Coronary artery (tissue), 2 donors: ENCODE results near the gene OLA1.

Experiments
- DNase-seq: peaks from one replicate; pipeline ENCODE4 v3.0.0-alpha.2; 2017; ENCODE audit warnings: low spot score
- H3K27ac ChIP-seq, 2 donors: fragments of 200-600 bp; sonication (generic); one replicate each; pipeline ENCODE4 v1.5.1; 2016 to 2019
- H3K4me3 ChIP-seq: fragments of 200-600 bp; sonication (generic); 2 replicates; pipeline ENCODE4 v1.5.1; 2016; ENCODE audit warnings: mild to moderate bottlenecking, moderate library complexity
- TF ChIP-seq, protein P1 (sequence below): fragments of 200-600 bp; sonication (generic); IDR thresholded peaks from one replicate; pipeline ENCODE4 v1.5.1; 2019; ENCODE audit warnings: antibody characterized with exemption

The OLA1 gene

DNA sequence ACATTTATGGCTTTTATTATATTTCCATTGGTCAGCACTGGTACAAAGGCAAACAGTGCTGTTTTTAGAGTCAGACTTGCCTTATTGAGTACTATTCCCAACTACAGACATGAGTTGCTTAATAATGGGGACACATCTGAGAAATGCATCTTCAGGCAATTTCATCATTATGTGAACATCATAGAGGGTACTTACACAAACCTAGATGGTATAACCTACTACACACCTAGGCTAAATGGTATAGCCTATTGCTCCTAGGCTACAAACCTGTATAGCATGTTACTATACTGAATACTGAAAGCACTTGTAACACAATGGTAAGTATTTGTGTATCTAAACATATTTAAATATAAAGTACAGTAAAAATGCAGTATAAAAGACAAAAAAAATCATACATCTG, 36.4 kb downstream of the OLA1 start:
- DNase-seq, result no peak
- TF ChIP-seq, protein P1, sequence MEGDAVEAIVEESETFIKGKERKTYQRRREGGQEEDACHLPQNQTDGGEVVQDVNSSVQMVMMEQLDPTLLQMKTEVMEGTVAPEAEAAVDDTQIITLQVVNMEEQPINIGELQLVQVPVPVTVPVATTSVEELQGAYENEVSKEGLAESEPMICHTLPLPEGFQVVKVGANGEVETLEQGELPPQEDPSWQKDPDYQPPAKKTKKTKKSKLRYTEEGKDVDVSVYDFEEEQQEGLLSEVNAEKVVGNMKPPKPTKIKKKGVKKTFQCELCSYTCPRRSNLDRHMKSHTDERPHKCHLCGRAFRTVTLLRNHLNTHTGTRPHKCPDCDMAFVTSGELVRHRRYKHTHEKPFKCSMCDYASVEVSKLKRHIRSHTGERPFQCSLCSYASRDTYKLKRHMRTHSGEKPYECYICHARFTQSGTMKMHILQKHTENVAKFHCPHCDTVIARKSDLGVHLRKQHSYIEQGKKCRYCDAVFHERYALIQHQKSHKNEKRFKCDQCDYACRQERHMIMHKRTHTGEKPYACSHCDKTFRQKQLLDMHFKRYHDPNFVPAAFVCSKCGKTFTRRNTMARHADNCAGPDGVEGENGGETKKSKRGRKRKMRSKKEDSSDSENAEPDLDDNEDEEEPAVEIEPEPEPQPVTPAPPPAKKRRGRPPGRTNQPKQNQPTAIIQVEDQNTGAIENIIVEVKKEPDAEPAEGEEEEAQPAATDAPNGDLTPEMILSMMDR, result no peak
- Histone ChIP-seq H3K4me3 (no peak overlapping the region), H3K27ac (no peak overlapping the region)

DNA sequence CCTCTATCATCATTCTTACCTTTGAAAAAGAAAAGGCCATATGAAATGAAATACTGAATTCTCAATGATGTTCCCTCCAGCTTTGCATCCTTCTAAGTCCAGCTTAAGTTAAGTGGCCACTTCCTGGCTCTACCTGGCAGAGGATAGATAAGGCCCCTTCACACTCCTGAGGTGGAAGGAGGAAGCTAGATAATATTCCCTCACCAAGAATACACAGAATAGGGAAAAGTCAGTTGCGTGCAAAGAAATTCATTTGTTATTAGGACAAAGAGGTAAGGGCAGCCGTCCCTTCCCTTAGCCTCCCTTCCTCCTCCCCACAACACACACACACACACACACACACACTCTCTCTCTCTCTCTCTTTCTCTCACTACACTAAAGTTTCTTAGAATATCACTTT, 37.5 kb downstream of the OLA1 start:
- TF ChIP-seq, protein P1, result no peak
- Histone ChIP-seq H3K27ac (no peak overlapping the region), H3K4me3 (no peak overlapping the region)
- no peak for DNase-seq

DNA sequence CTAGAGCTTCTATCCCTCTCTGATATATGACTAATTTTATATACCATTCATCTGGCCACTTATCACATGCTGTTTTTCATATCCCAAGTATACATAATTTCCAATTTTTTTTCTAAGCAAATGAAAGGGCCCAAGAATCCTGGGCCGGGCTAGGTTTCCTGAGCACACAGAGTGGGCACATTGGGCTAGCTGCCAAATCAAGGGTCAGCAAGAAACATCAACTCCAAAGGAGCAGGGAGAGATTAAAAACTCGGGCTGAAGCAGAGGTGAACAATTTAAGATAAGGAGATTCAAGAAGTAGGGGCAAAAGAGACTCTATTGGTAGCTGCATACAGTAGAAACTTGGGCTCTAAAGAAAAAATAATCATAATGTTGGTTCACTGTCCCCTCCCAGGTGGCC, 39.0 kb downstream of the OLA1 start:
- no peak overlapping the region for H3K27ac ChIP-seq
- H3K4me3 ChIP-seq, result no peak overlapping the region
- TF ChIP-seq, protein P1, result no peak
- DNase-seq, result no peak

DNA sequence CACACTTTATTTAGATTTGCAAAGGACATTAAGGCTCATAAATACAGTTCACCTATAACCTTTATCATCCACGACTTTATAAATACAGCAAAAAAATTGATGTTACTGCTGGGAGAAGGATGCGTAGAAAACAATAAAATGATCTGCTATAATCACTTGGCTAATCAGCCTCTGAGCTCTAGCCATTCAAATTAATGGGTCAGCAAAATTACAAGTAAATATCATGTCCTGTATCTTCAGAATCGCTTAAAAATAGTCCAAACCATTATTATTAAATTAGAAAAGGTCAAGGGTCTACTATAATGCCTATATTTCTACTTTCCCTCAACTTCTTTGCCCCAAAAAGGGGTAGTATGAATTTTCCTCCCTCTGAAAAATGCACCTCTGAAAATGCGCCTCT, 40.3 kb downstream of the OLA1 start:
- Histone ChIP-seq H3K4me3 (no peak overlapping the region), H3K27ac (no peak overlapping the region)
- TF ChIP-seq, protein P1, result no peak
- DNase-seq, result no peak

DNA sequence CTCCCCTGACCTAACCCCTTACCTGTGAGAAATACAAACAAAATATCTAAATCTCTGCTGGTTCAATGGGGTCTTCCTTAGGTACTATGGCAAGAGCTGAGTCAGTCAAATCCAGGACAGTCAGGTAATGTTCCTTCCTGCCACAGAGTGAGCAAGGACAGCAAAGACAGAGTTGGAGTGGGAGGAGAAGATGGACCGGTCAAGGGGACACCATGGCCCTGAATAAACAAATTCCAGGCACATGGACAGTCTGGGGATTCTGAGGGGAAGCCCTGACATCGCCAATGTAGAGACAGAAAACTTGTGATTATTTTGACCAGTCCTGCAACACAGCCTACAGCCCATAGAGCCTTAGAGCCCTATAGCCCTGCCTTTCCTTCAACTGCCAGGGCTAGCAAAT, 42.8 kb downstream of the OLA1 start:
- Histone ChIP-seq H3K4me3 (no peak overlapping the region), H3K27ac (no peak overlapping the region)
- no peak for DNase-seq
- TF ChIP-seq, protein P1, result no peak

DNA sequence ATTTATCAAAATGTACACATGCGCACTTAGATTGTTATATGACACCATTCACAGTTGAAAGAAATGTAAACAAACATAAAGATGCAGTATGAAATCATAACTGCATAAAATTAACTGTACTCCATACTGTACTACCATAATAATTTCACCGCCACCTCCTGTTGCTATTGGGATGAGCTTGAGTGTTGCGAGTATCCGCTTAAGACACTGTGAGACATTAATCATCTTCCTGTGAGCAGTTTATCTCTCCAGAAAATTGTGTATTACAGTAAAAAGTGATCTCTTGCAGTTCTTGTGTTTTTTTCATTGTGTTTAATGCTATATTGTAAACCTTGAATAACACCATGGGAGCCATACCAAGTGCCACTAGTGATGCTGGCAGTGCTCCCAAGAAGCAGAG, 46.1 kb downstream of the OLA1 start:
- Histone ChIP-seq H3K27ac (no peak overlapping the region), H3K4me3 (no peak overlapping the region)
- TF ChIP-seq, protein P1, result no peak
- no peak for DNase-seq

DNA sequence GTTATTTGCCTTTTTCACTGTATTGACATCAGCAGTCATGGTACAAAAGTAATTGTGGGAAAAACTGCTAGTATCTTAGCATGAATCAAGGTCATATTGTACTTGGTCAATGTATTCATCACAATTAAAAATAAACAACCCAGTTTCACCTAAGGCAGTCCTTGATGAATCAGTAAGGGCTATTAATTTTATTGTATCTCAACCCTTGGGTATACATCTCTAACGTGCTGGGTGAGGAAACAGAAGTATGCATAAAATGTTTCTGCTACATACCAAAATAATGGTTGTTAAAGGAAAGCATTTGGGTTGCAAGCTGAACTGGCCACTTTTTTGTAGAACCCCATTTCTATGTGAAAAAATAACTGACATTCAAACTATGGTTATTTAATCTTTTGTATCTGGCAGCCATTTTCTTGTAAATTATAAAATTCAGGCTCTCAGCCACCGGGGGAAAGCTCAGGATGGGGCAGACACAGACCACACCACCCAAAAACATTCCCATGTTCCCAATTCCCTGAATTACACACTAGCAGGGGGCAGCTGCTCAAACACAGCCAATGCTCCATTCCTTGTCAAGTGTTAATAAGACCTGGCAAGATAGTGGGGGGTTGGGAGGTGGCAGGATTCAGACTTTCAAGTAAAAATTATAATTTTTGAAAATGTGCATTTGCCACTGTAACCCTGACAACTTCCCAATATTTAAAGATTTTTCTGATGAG, 49.3 kb downstream of the OLA1 start:
- DNase-seq, result no peak
- H3K4me3 ChIP-seq, result no peak overlapping the region
- TF ChIP-seq, protein P1, result no peak
- H3K27ac ChIP-seq, result no peak overlapping the region
